ENCODE measurements around the gene SEC22C.
"Not testable (repeated sequence)": the region's sequence is repeated elsewhere in the genome, so short reads cannot be mapped to it uniquely, and the experiment has no call there.

Gene SEC22C

DNA sequence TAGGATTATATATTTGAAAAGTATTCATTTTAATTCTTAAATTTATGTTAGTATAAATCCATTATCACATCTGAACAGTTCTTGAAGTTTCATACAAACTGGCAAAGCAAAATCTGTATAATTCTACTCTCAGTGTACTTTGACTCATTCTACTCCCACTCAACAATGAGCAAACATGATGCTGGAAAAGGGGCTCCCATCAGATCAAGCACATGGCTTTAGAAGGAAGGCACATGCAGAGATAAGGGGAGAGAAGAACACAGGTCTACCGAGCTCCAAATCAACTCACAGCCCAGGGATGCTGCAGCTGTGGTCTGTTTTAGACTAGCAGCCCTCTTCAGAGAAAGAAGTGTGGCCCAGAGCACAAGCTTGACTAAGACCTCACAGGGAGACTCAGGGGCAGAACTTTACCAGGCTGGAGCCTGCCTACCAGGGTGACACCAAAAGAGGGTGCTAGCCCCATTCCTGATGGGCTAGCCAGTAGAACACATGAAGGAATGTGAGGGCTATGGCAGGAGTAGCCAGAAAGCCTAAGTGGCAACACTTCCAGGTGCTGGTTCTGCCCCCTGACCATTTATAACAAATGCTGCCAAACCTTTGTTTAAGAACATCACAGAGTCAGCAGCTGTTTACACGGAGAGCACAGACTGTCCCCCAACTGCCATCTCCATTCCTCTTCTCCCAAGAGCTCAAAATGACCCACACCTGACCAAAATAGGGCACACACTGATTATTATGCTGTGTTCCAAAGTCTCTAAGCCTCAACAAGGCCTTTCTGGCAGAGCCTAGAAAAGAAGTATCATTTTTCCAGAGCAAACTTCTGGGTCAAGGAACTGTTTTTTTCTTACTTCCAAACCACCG lies 19.5 kb downstream of the SEC22C start:
- Histone ChIP-seq H4K20me1 (ENCODE audit: insufficient read depth) (no peaks in the 10 kb centered on the region), H3K4me2 (no peak overlapping the region), H3K4me1 (ENCODE audit: low read depth, poor library complexity, severe bottlenecking) (no peaks in the 10 kb centered on the region), H3K36me3 (ENCODE audit: insufficient read depth) (no peaks in the 10 kb centered on the region), H3K9ac (no peak overlapping the region), H3K79me2 (ENCODE audit: insufficient read depth, low read depth) (no peaks in the 10 kb centered on the region), H2AFZ (ENCODE audit: low read depth) (no peak overlapping the region), H3K27me3 (ENCODE audit: insufficient read depth, low read depth) (no peaks in the 10 kb centered on the region), H3K4me3 (IDR thresholded peaks at IDR 0.05; ENCODE audit: insufficient read depth, low read depth, low read length) (no peak overlapping the region), H3K27ac (no peak overlapping the region)
- TF ChIP-seq, protein P1, sequence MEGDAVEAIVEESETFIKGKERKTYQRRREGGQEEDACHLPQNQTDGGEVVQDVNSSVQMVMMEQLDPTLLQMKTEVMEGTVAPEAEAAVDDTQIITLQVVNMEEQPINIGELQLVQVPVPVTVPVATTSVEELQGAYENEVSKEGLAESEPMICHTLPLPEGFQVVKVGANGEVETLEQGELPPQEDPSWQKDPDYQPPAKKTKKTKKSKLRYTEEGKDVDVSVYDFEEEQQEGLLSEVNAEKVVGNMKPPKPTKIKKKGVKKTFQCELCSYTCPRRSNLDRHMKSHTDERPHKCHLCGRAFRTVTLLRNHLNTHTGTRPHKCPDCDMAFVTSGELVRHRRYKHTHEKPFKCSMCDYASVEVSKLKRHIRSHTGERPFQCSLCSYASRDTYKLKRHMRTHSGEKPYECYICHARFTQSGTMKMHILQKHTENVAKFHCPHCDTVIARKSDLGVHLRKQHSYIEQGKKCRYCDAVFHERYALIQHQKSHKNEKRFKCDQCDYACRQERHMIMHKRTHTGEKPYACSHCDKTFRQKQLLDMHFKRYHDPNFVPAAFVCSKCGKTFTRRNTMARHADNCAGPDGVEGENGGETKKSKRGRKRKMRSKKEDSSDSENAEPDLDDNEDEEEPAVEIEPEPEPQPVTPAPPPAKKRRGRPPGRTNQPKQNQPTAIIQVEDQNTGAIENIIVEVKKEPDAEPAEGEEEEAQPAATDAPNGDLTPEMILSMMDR (conservative IDR thresholded peaks at IDR 0.05; ENCODE audit: low read depth, low read length): no peak

DNA sequence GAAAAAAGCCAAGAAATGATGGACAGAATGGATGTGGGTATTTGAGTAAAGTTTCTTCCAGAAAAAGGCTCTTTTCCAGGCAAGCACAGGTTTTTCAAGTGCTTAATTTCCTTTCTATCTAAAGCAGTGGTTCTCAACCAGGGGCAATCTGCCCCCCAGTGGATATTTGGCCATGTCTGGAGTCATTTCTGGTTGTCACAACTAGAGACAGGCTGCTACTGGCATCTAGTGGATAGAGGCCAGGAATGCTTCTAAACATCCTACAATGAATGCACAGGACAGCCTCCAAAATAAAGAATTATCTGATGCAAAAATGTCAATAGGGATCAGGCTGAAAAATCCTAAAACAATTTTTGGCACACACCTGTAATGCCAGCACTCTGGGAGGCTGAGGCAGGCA lies 23.9 kb downstream of the SEC22C start:
- Histone ChIP-seq H3K4me2 (no peak overlapping the region), H3K4me1 (ENCODE audit: low read depth, poor library complexity, severe bottlenecking) (peaks cover 16% of the 10 kb centered on the region), H3K79me2 (ENCODE audit: insufficient read depth, low read depth) (no peaks in the 10 kb centered on the region), H3K4me3 (IDR thresholded peaks at IDR 0.05; ENCODE audit: insufficient read depth, low read depth, low read length) (no peak overlapping the region), H3K9ac (no peak overlapping the region), H3K27ac (no peak overlapping the region), H2AFZ (ENCODE audit: low read depth) (no peak overlapping the region), H4K20me1 (ENCODE audit: insufficient read depth) (no peaks in the 10 kb centered on the region), H3K27me3 (ENCODE audit: insufficient read depth, low read depth) (no peaks in the 10 kb centered on the region), H3K36me3 (ENCODE audit: insufficient read depth) (no peaks in the 10 kb centered on the region)
- TF ChIP-seq, protein P1 (conservative IDR thresholded peaks at IDR 0.05; ENCODE audit: low read depth, low read length): no peak

DNA sequence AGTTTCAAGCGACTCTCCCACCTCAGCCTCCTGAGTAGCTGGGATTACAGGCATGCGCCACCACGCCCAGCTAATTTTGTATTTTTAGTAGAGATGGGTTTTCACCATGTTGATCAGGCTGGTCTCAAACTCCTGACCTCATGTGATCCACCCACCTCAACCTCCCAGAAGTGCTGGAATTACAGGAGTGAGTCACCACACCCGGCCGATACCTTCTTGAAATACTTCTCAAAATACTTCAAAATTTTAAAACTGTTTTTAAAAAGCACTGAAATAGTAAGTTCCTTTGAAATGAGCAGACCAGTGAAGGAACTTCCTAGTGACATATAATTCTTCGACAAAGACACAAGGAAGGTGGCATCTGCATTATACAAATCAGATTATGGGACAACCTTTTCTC lies 24.9 kb downstream of the SEC22C start:
- H3K79me2 ChIP-seq (ENCODE audit: insufficient read depth, low read depth); H4K20me1 ChIP-seq (ENCODE audit: insufficient read depth); H3K4me3 ChIP-seq (IDR thresholded peaks at IDR 0.05; ENCODE audit: insufficient read depth, low read depth, low read length); H3K4me2 ChIP-seq; H3K27me3 ChIP-seq (ENCODE audit: insufficient read depth, low read depth); H3K27ac ChIP-seq; H3K9ac ChIP-seq; H2AFZ ChIP-seq (ENCODE audit: low read depth); H3K36me3 ChIP-seq (ENCODE audit: insufficient read depth): not testable (repeated sequence)
- peaks cover 16% of the 10 kb centered on the region for H3K4me1 ChIP-seq (ENCODE audit: low read depth, poor library complexity, severe bottlenecking)

DNA sequence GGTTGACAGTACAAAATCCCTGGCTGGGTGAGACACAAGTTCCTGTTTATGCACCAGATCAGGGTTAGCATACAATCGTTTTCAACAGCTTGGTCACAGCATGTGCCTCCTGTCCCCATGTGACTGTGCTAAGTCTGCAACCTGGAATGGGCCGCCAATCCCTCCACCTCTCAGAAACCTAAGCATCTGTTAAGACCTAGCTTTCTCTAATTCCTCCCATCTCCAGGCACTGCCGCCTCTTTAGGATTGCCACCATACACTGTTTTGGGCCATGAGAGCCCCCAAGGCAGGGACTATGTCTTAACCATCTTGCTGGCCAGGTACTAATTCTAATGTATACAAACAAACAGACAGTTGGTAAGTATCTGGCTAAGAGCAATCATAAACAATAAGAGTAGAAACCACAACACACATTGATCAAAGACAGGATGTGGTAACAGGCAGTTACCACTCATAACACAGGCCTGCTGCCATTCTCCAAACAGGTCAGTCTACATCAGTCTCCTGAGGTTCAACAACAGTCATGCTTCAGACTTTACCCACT lies 25.6 kb downstream of the SEC22C start:
- Histone ChIP-seq H3K36me3 (ENCODE audit: insufficient read depth) (no peaks in the 10 kb centered on the region), H3K4me1 (ENCODE audit: low read depth, poor library complexity, severe bottlenecking) (peaks cover 16% of the 10 kb centered on the region), H3K27ac (peak overlapping the region; percentile 20; the same call in 1 of the 2 replicates), H3K9ac (no peak overlapping the region), H4K20me1 (ENCODE audit: insufficient read depth) (no peaks in the 10 kb centered on the region), H3K4me2 (no peak overlapping the region), H3K27me3 (ENCODE audit: insufficient read depth, low read depth) (no peaks in the 10 kb centered on the region), H2AFZ (ENCODE audit: low read depth) (no peak overlapping the region), H3K4me3 (IDR thresholded peaks at IDR 0.05; ENCODE audit: insufficient read depth, low read depth, low read length) (no peak overlapping the region), H3K79me2 (ENCODE audit: insufficient read depth, low read depth) (no peaks in the 10 kb centered on the region)
- TF ChIP-seq, protein P1 (conservative IDR thresholded peaks at IDR 0.05; ENCODE audit: low read depth, low read length): no peak

DNA sequence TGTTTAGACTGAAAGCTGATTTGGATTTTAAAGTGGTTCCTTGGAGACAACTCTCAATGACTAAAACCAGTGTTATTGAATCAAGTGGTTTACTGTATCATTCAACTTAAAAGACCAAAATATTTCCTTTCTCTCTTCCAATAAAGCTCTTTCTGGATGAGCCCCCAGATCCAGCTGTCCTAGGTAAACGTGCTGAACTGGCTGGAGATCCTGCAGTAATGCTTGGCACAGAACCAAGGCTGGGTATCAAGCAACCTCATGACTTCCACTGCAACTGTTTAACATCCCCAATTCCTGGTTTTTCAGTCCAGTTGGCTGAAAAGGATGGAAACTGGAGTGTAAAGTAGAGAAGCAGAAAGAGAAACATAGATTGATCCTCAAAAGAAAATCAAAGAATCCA lies 28.9 kb downstream of the SEC22C start:
- Histone ChIP-seq H3K27ac (no peak overlapping the region), H3K4me2 (no peak overlapping the region), H4K20me1 (ENCODE audit: insufficient read depth) (no peaks in the 10 kb centered on the region), H3K79me2 (ENCODE audit: insufficient read depth, low read depth) (no peaks in the 10 kb centered on the region), H3K9ac (no peak overlapping the region), H3K27me3 (ENCODE audit: insufficient read depth, low read depth) (no peaks in the 10 kb centered on the region), H3K4me1 (ENCODE audit: low read depth, poor library complexity, severe bottlenecking) (peaks cover 16% of the 10 kb centered on the region), H2AFZ (ENCODE audit: low read depth) (no peak overlapping the region), H3K36me3 (ENCODE audit: insufficient read depth) (no peaks in the 10 kb centered on the region), H3K4me3 (IDR thresholded peaks at IDR 0.05; ENCODE audit: insufficient read depth, low read depth, low read length) (no peak overlapping the region)
- TF ChIP-seq, protein P1 (conservative IDR thresholded peaks at IDR 0.05; ENCODE audit: low read depth, low read length): no peak
